Panc1 (cell line): Measurements from ENCODE around the gene GFOD2. TPM values are rescaled to one million over a fixed set of nuclear protein-coding genes. Genes with fewer than 3 reads are reported as not detected.

Experiments
- ATAC-seq: fragments of 200-7000 bp; cut with Tn5 transposase; 2 replicates; pipeline ENCODE4 v1.9.1; 2020; ENCODE audit warnings: mild to moderate bottlenecking, moderate library complexity
- BruUV-seq: library from RNA; stranded (reverse); fragments of 400-500 nt; replicated peaks from 2 replicates; lab custom pipeline; 2021; lab: Mats Ljungman, UMichigan
- CTCF ChIA-PET: fragments of 300-600 bp; sonication (Branson Sonifier 250); formaldehyde crosslinking; loops from one replicate; lab custom pipeline; 2022; ENCODE audit warnings: antibody characterized with exemption; lab: Charles Lee
- POLR2A ChIA-PET: fragments of 300-600 bp; sonication (Branson Sonifier 250); formaldehyde crosslinking; loops from one replicate; lab custom pipeline; 2022; ENCODE audit warnings: antibody characterized with exemption; lab: Charles Lee
- DNase-seq: peaks from one replicate; pipeline ENCODE4 v3.0.0-alpha.2; 2010; ENCODE audit warnings: low read depth, low spot score
- H3K27ac ChIP-seq: 2 replicates; pipeline ENCODE4 v1.5.1; 2011; ENCODE audit warnings: mild to moderate bottlenecking, low read length, inconsistent platforms
- H3K27me3 ChIP-seq: fragments of 200-500 bp; sonication (Bioruptor generic); 2 replicates; pipeline ENCODE4 v1.6.0; 2014; ENCODE audit warnings: low read length, inconsistent platforms; ENCODE audit not compliant: control insufficient read depth, insufficient read depth
- H3K36me3 ChIP-seq: fragments of 200-500 bp; sonication (Bioruptor generic); 2 replicates; pipeline ENCODE4 v1.5.1; 2014; ENCODE audit warnings: inconsistent platforms, mild to moderate bottlenecking, low read length, moderate library complexity; ENCODE audit not compliant: control insufficient read depth, insufficient read depth
- H3K4me1 ChIP-seq: 2 replicates; pipeline ENCODE4 v1.5.1; 2011; ENCODE audit warnings: inconsistent platforms, mild to moderate bottlenecking, low read length, moderate library complexity; ENCODE audit not compliant: control insufficient read depth, insufficient read depth
- H3K4me3 ChIP-seq, 2 experiments: 2 replicates each; pipeline ENCODE4 v1.5.1; 2011 to 2012; ENCODE audit warnings: low read depth in 2 of 2, low read length in 2 of 2, mild to moderate bottlenecking in 2 of 2, inconsistent platforms in 1 of 2, moderate library complexity in 1 of 2
- H3K9me3 ChIP-seq: fragments of 200-500 bp; sonication (Bioruptor generic); 2 replicates; pipeline ENCODE4 v1.5.1; 2014; ENCODE audit warnings: low read depth, mild to moderate bottlenecking, inconsistent platforms, low read length, moderate library complexity; ENCODE audit not compliant: control insufficient read depth, insufficient read depth
- POLR2AphosphoS5 ChIP-seq: IDR thresholded peaks from 2 replicates; pipeline ENCODE4 v1.6.1; 2012; ENCODE audit warnings: mild to moderate bottlenecking, low read depth, low read length, moderate library complexity
- SIN3A ChIP-seq: IDR thresholded peaks from 2 replicates; pipeline ENCODE4 v1.6.1; 2012; ENCODE audit warnings: low read depth, mild to moderate bottlenecking, low read length, moderate library complexity, borderline replicate concordance; ENCODE audit not compliant: insufficient read depth
- TCF7L2 ChIP-seq: IDR thresholded peaks from 2 replicates; pipeline ENCODE4 v1.6.1; 2011; ENCODE audit warnings: mild to moderate bottlenecking, low read depth, low read length, inconsistent platforms
- in situ Hi-C: cut with HindIII; loops from 2 replicates; pipeline ENCODE4 v1.10.0; 2016; ENCODE audit warnings: low sequenced_read_pairs, low pct_unique_long_range_greater_than_20kb
- intact Hi-C: fragments of 100-400 bp; cut with micrococcal nuclease; formaldehyde crosslinking; loops from one replicate; pipeline ENCODE4 v1.10.0; 2022; ENCODE audit not compliant: unreplicated experiment
- total RNA-seq: library from RNA; stranded (reverse); gene quantifications from one replicate; pipeline ENCODE4 v1.2.1, GENCODE V29; 2021; ENCODE audit not compliant: unreplicated experiment
- TF ChIP-seq, protein P1 (sequence below): fragments of 450-650 bp; IDR thresholded peaks from 2 replicates; pipeline ENCODE4 v1.5.1; 2017; ENCODE audit warnings: mild to moderate bottlenecking
- TF ChIP-seq, protein P2 (sequence below), 2 experiments: IDR thresholded peaks; 2 replicates each; pipeline ENCODE4 v1.6.1; 2011 to 2012; ENCODE audit warnings: low read depth in 2 of 2, control low read depth in 1 of 2, low read length in 1 of 2, mild to moderate bottlenecking in 1 of 2, moderate library complexity in 1 of 2; ENCODE audit not compliant: insufficient read depth in 1 of 2

GFOD2 gene
- total RNA-seq, 1 experiment from 2014 or later, result 15.1 TPM

DNA sequence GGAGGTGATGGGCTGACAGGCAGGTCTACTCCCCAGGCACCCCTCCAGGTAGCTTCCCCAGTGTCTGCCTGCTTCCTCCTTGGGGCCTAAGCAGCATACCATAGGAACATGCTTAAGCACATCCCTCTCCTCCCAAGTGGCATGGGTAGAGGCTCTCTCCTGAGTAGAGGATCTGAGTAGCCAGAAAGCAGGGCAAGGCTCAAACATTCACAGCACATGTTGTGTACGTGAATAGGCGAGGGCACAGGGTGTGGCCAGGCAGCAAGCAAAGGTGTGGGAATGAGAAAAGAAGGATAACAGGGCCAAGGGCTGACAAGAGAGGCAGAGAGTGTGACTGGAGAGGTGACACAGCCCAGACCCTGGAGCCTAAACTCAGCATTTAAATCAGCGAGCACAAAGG is 29.7 kb upstream of the GFOD2 start:
- DNase-seq, result no peak
- no peaks in the 10 kb centered on the region for H3K4me1 ChIP-seq
- no peaks in the 10 kb centered on the region for H3K36me3 ChIP-seq
- no peak for TF ChIP-seq TCF7L2
- TF ChIP-seq, protein P1, sequence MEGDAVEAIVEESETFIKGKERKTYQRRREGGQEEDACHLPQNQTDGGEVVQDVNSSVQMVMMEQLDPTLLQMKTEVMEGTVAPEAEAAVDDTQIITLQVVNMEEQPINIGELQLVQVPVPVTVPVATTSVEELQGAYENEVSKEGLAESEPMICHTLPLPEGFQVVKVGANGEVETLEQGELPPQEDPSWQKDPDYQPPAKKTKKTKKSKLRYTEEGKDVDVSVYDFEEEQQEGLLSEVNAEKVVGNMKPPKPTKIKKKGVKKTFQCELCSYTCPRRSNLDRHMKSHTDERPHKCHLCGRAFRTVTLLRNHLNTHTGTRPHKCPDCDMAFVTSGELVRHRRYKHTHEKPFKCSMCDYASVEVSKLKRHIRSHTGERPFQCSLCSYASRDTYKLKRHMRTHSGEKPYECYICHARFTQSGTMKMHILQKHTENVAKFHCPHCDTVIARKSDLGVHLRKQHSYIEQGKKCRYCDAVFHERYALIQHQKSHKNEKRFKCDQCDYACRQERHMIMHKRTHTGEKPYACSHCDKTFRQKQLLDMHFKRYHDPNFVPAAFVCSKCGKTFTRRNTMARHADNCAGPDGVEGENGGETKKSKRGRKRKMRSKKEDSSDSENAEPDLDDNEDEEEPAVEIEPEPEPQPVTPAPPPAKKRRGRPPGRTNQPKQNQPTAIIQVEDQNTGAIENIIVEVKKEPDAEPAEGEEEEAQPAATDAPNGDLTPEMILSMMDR, result no peak
- no peak for TF ChIP-seq SIN3A
- no peak for TF ChIP-seq POLR2AphosphoS5
- TF ChIP-seq, protein P2, sequence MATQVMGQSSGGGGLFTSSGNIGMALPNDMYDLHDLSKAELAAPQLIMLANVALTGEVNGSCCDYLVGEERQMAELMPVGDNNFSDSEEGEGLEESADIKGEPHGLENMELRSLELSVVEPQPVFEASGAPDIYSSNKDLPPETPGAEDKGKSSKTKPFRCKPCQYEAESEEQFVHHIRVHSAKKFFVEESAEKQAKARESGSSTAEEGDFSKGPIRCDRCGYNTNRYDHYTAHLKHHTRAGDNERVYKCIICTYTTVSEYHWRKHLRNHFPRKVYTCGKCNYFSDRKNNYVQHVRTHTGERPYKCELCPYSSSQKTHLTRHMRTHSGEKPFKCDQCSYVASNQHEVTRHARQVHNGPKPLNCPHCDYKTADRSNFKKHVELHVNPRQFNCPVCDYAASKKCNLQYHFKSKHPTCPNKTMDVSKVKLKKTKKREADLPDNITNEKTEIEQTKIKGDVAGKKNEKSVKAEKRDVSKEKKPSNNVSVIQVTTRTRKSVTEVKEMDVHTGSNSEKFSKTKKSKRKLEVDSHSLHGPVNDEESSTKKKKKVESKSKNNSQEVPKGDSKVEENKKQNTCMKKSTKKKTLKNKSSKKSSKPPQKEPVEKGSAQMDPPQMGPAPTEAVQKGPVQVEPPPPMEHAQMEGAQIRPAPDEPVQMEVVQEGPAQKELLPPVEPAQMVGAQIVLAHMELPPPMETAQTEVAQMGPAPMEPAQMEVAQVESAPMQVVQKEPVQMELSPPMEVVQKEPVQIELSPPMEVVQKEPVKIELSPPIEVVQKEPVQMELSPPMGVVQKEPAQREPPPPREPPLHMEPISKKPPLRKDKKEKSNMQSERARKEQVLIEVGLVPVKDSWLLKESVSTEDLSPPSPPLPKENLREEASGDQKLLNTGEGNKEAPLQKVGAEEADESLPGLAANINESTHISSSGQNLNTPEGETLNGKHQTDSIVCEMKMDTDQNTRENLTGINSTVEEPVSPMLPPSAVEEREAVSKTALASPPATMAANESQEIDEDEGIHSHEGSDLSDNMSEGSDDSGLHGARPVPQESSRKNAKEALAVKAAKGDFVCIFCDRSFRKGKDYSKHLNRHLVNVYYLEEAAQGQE (IDR thresholded peaks at IDR 0.05; ENCODE audit: insufficient read depth in 1 of 2, low read depth in 2 of 2, low read length in 1 of 2), result no peak
- CTCF ChIA-PET, result no interaction called here
- no peak for ATAC-seq
- no peak overlapping the region for H3K4me3 ChIP-seq
- intact Hi-C loops (no loop called here), in situ Hi-C loops (no loop called here)
- no peak overlapping the region for H3K27ac ChIP-seq
- no TSS peak for BruUV-seq
- no peaks in the 10 kb centered on the region for H3K27me3 ChIP-seq
- H3K9me3 ChIP-seq, result no peaks in the 10 kb centered on the region
- POLR2A ChIA-PET, result no interaction called here

DNA sequence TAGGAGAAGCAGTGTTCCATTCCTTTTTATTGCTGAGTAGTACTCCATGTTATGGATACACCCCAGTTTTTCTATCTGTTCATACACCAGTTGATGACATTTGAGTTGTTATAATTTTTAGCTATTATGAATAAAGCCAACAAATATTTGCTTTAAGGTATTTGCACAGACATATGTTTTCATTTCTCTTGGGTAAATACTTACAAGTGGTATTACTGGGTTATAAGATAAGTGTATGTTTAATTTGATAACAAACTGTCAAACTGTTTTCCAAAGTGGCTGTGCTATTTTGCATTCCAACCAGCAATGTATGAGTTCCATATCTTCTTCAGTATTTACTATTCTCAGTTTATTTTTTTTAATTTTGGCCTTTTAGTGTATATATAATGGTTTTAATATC is 27.7 kb upstream of the GFOD2 start:
- H3K9me3 ChIP-seq, result no peaks in the 10 kb centered on the region
- TF ChIP-seq, protein P2 (IDR thresholded peaks at IDR 0.05; ENCODE audit: insufficient read depth in 1 of 2, low read depth in 2 of 2, low read length in 1 of 2), result no peak
- TF ChIP-seq TCF7L2 (no peak), SIN3A (no peak), POLR2AphosphoS5 (no peak)
- TF ChIP-seq, protein P1, result no peak
- H3K27ac ChIP-seq, result no peak overlapping the region
- CTCF ChIA-PET, result no interaction called here
- ATAC-seq, result no peak
- DNase-seq, result no peak
- no peaks in the 10 kb centered on the region for H3K4me1 ChIP-seq
- H3K4me3 ChIP-seq, result no peak overlapping the region
- no peaks in the 10 kb centered on the region for H3K36me3 ChIP-seq
- in situ Hi-C loops (no loop called here), intact Hi-C loops (no loop called here)
- BruUV-seq, result TSS peak; percentile 46
- POLR2A ChIA-PET, result no interaction called here
- no peaks in the 10 kb centered on the region for H3K27me3 ChIP-seq
